Osteoblast (primary cell): ENCODE data around the gene CDKN2AIP. TPM values are rescaled to one million over a fixed set of nuclear protein-coding genes. Genes with fewer than 3 reads are reported as not detected.
A peak's percentile ranks its signal among the peaks of the same experiment; 100 is the strongest.
"Not testable (repeated sequence)": the region's sequence is repeated elsewhere in the genome, so short reads cannot be mapped to it uniquely, and the experiment has no call there.

Source experiments
- DNase-seq: peaks from one replicate; pipeline ENCODE4 v3.0.0; 2011; ENCODE audit warnings: low spot score, mixed read lengths; ENCODE audit not compliant: insufficient read length; ENCODE audit errors: missing footprints
- H2AFZ ChIP-seq: 2 replicates; pipeline ENCODE4 v1.6.0; 2011; ENCODE audit warnings: mild to moderate bottlenecking, low read length
- H3K27ac ChIP-seq: 2 replicates; pipeline ENCODE4 v1.5.1; 2011; ENCODE audit warnings: mild to moderate bottlenecking, low read depth, low read length, moderate library complexity
- H3K27me3 ChIP-seq: 2 replicates; pipeline ENCODE4 v1.6.0; 2012; ENCODE audit warnings: mild to moderate bottlenecking, control low read depth, inconsistent platforms, low read length, moderate library complexity; ENCODE audit not compliant: insufficient read depth
- H3K36me3 ChIP-seq: 2 replicates; pipeline ENCODE4 v1.5.1; 2011; ENCODE audit warnings: mild to moderate bottlenecking, low read length, control low read depth, moderate library complexity; ENCODE audit not compliant: insufficient read depth
- H3K4me1 ChIP-seq: 2 replicates; pipeline ENCODE4 v1.5.1; 2011; ENCODE audit warnings: mild to moderate bottlenecking, low read length, control low read depth, moderate library complexity; ENCODE audit not compliant: insufficient read depth
- H3K4me2 ChIP-seq: 2 replicates; pipeline ENCODE4 v1.6.0; 2011; ENCODE audit warnings: mild to moderate bottlenecking, low read length; ENCODE audit not compliant: insufficient read depth
- H3K4me3 ChIP-seq: fragments of 200-600 bp; sonication (generic); 3 replicates; pipeline ENCODE4 v1.5.1; 2012; ENCODE audit warnings: mild to moderate bottlenecking, low read length, inconsistent platforms; ENCODE audit not compliant: insufficient read depth
- H3K79me2 ChIP-seq: 2 replicates; pipeline ENCODE4 v1.6.0; 2012; ENCODE audit warnings: mild to moderate bottlenecking, low read length, control low read depth, inconsistent platforms; ENCODE audit not compliant: insufficient read depth
- H3K9me3 ChIP-seq: 2 replicates; pipeline ENCODE4 v1.5.1; 2011; ENCODE audit warnings: low read depth, low read length, control low read depth
- H4K20me1 ChIP-seq: 2 replicates; pipeline ENCODE4 v1.6.0; 2012; ENCODE audit warnings: mild to moderate bottlenecking, low read length, control low read depth; ENCODE audit not compliant: insufficient read depth
- CTCF ChIP-seq: IDR thresholded peaks from 2 replicates; pipeline ENCODE4 v1.5.1; 2011; ENCODE audit warnings: mild to moderate bottlenecking, low read depth, low read length, moderate library complexity; ENCODE audit errors: extremely low read depth
- total RNA-seq: library from RNA; depleted of rRNA; stranded (reverse); fragments of >200 nt; gene quantifications from 2 replicates; pipeline ENCODE4 v1.2.3, GENCODE V29; 2012

Gene CDKN2AIP
- total RNA-seq, 1 donor = 15.2 TPM

GRCh38 chr4:183450108-183450507, 5.7 kb downstream of the CDKN2AIP start:
- no peak for DNase-seq
- peaks cover 11% of the 10 kb centered on the region for H4K20me1 ChIP-seq
- H3K27ac ChIP-seq = peak overlapping the region; percentile 22
- H3K4me2 ChIP-seq = no peak overlapping the region
- no peaks in the 10 kb centered on the region for H3K9me3 ChIP-seq
- H3K79me2 ChIP-seq = peaks cover 32% of the 10 kb centered on the region
- H2AFZ ChIP-seq = no peak overlapping the region
- H3K36me3 ChIP-seq = peaks cover 44% of the 10 kb centered on the region
- H3K4me3 ChIP-seq = no peak overlapping the region
- TF ChIP-seq CTCF = no peak
- H3K27me3 ChIP-seq = no peaks in the 10 kb centered on the region
- peaks cover 33% of the 10 kb centered on the region for H3K4me1 ChIP-seq

GRCh38 chr4:183455431-183456195, 11.2 kb downstream of the CDKN2AIP start:
- no peak for DNase-seq
- Histone ChIP-seq H3K4me1 (peaks cover 3% of the 10 kb centered on the region), H3K79me2 (no peaks in the 10 kb centered on the region), H2AFZ (peak overlapping the region; percentile 23), H3K36me3 (peaks cover 5% of the 10 kb centered on the region), H3K9me3 (no peaks in the 10 kb centered on the region), H3K4me3 (no peak overlapping the region), H4K20me1 (no peaks in the 10 kb centered on the region), H3K27me3 (no peaks in the 10 kb centered on the region), H3K4me2 (no peak overlapping the region), H3K27ac (no peak overlapping the region)
- TF ChIP-seq CTCF = no peak

- H3K4me1 ChIP-seq = peaks cover 3% of the 10 kb centered on the region
- no peaks in the 10 kb centered on the region for H3K9me3 ChIP-seq
- no peak overlapping the region for H2AFZ ChIP-seq
These were observed 13.6 kb downstream of the CDKN2AIP start for GRCh38 chr4:183458005-183458404.

GRCh38 chr4:183463903-183464619, 19.6 kb downstream of the CDKN2AIP start:
- not testable (repeated sequence) for H3K36me3 ChIP-seq, H2AFZ ChIP-seq, H3K4me2 ChIP-seq, H3K27me3 ChIP-seq, DNase-seq, H3K79me2 ChIP-seq, H4K20me1 ChIP-seq, H3K27ac ChIP-seq, H3K9me3 ChIP-seq, H3K4me3 ChIP-seq, H3K4me1 ChIP-seq

More at GRCh38 chr4:183458005-183458404, 13.6 kb downstream of the CDKN2AIP start:
- Histone ChIP-seq H3K27ac (no peak overlapping the region), H3K4me3 (no peak overlapping the region), H3K79me2 (no peaks in the 10 kb centered on the region), H3K27me3 (no peaks in the 10 kb centered on the region), H4K20me1 (no peaks in the 10 kb centered on the region), H3K4me2 (no peak overlapping the region), H3K36me3 (peaks cover 5% of the 10 kb centered on the region)
- no peak for TF ChIP-seq CTCF
- DNase-seq = no peak

- not testable (repeated sequence) for H3K27ac ChIP-seq, H3K4me1 ChIP-seq, H3K9me3 ChIP-seq, H3K4me2 ChIP-seq, H4K20me1 ChIP-seq, H3K79me2 ChIP-seq, H3K4me3 ChIP-seq, H2AFZ ChIP-seq, DNase-seq, H3K36me3 ChIP-seq, H3K27me3 ChIP-seq
These were observed 21.4 kb downstream of the CDKN2AIP start for GRCh38 chr4:183465879-183466278.
